Right lobe of liver (tissue), 6 donors: ENCODE results near the gene MED12. TPM values are rescaled to one million over a fixed set of nuclear protein-coding genes. Genes with fewer than 3 reads are reported as not detected.
A peak's percentile ranks its signal among the peaks of the same experiment; 100 is the strongest.

Experiments used
- ATAC-seq, 4 donors: fragments of 200-7000 bp; cut with Tn5 transposase; one replicate each; pipeline ENCODE4 v1.9.1; 2020; ENCODE audit warnings: mild to moderate bottlenecking in 4 of 4, moderate library complexity in 4 of 4
- DNase-seq, 3 donors: peaks; one replicate each; pipeline ENCODE4 v3.0.0-alpha.2; 2020
- H3K27ac ChIP-seq, 3 donors: fragments of 200-600 bp; one replicate each; pipeline ENCODE4 v1.8.0; 2022
- H3K27me3 ChIP-seq, 2 donors: fragments of 200-600 bp; one replicate each; pipeline ENCODE4 v1.8.0; 2022
- H3K36me3 ChIP-seq, 4 donors: fragments of 200-600 bp; sonication (generic) in 1 of 4; one replicate each; pipeline versions ENCODE4 v1.5.1 to v1.8.0; 2017 to 2022; ENCODE audit warnings: control low read depth in 1 of 4
- H3K4me1 ChIP-seq, 4 donors: fragments of 200-600 bp; sonication (generic) in 1 of 4; one replicate each; pipeline versions ENCODE4 v1.5.1 to v1.8.0; 2017 to 2022; ENCODE audit warnings: control low read depth in 1 of 4
- H3K4me3 ChIP-seq, 3 donors: fragments of 200-600 bp; one replicate each; pipeline ENCODE4 v1.8.0; 2022
- H3K9me3 ChIP-seq, 4 donors: fragments of 200-600 bp; sonication (generic) in 1 of 4; one replicate each; pipeline versions ENCODE4 v1.5.1 to v1.8.0; 2017 to 2022; ENCODE audit warnings: control low read depth in 1 of 4
- POLR2A ChIP-seq: fragments of 450-650 bp; IDR thresholded peaks from one replicate; pipeline ENCODE4 v1.6.1; 2017; ENCODE audit warnings: antibody characterized with exemption, mild to moderate bottlenecking
- WGBS: methylation state at CpG from one replicate; pipeline ENCODE4 v1.1.6; 2018; ENCODE audit warnings: low coverage, low lambda C conversion rate; ENCODE audit not compliant: insufficient coverage; ENCODE audit errors: missing lambda C conversion rate; 5-methylcytosine and 5-hydroxymethylcytosine counted together
- intact Hi-C, 2 donors: fragments of 100-400 bp; cut with DNase I; formaldehyde crosslinking; loops; one replicate each; pipeline versions ENCODE4 v1.11.2 to v1.14.1; 2022
- total RNA-seq, 6 experiments: library from RNA; depleted of rRNA in 2 of 6; stranded (reverse); fragments of >200 nt in 2 of 6; fragmentation: NEBNext Ultra II Directional in 3 of 6; extraction: Animal tissue kit (Norgen Biotek cat#: 25700) in 3 of 6; gene quantifications; one replicate each; pipeline versions ENCODE4 v1.1.0 to v1.2.4, GENCODE V29; 2016 to 2023
- TF ChIP-seq, protein P1 (sequence below), 4 donors: fragments of 200-600 bp in 3 of 4; fragments of 450-650 bp in 1 of 4; IDR thresholded peaks; one replicate each; pipeline versions ENCODE4 v1.5.1 to v1.8.0; 2016 to 2022; ENCODE audit warnings: antibody characterized with exemption in 4 of 4, mild to moderate bottlenecking in 2 of 4
- donor health status: DM: no; HTN: yes; CAD: no.
- donor health status: DM: no; HTN: no; CAD: no.
- donor health status: DM: no; HTN: no; CAD: no.
- donor health status: DM: no; HTN: yes; CAD: no.
- donor health status: DM: no; HTN: yes; CAD: no.

Gene MED12
- total RNA-seq, 6 experiments from 2014 or later: 7.8 to 16.3 (median 12.5) TPM

DNA sequence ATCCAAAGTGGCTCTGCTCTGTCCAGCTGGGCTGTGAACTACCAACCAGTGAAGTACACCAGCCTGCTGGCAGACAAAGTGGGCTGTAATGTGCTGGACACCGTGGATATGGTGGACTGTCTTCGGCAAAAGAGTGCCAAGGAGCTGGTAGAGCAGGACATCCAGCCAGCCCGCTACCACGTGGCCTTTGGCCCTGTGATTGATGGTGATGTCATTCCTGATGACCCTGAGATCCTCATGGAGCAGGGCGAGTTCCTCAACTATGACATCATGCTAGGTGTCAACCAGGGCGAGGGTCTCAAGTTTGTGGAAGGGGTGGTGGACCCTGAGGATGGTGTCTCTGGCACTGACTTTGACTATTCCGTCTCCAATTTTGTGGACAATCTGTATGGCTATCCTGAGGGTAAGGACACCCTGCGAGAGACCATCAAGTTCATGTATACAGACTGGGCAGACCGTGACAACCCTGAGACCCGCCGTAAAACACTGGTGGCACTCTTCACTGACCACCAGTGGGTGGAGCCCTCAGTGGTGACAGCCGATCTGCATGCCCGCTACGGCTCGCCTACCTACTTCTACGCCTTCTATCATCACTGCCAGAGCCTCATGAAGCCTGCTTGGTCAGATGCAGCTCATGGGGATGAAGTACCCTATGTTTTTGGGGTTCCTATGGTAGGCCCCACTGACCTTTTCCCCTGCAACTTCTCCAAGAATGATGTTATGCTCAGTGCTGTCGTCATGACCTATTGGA lies 48.8 kb downstream of the MED12 start:
- ATAC-seq: no peak
- H3K9me3 ChIP-seq: no peaks in the 10 kb centered on the region
- no peak for TF ChIP-seq POLR2A
- TF ChIP-seq, protein P1, sequence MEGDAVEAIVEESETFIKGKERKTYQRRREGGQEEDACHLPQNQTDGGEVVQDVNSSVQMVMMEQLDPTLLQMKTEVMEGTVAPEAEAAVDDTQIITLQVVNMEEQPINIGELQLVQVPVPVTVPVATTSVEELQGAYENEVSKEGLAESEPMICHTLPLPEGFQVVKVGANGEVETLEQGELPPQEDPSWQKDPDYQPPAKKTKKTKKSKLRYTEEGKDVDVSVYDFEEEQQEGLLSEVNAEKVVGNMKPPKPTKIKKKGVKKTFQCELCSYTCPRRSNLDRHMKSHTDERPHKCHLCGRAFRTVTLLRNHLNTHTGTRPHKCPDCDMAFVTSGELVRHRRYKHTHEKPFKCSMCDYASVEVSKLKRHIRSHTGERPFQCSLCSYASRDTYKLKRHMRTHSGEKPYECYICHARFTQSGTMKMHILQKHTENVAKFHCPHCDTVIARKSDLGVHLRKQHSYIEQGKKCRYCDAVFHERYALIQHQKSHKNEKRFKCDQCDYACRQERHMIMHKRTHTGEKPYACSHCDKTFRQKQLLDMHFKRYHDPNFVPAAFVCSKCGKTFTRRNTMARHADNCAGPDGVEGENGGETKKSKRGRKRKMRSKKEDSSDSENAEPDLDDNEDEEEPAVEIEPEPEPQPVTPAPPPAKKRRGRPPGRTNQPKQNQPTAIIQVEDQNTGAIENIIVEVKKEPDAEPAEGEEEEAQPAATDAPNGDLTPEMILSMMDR (IDR thresholded peaks at IDR 0.05): no peak
- H3K36me3 ChIP-seq: no peaks in the 10 kb centered on the region
- no peak for DNase-seq
- H3K27me3 ChIP-seq: no peaks in the 10 kb centered on the region
- no peak overlapping the region for H3K4me3 ChIP-seq
- H3K27ac ChIP-seq: no peak overlapping the region
- no peaks in the 10 kb centered on the region for H3K4me1 ChIP-seq
- intact Hi-C loops: no loop called here
- 78% methylated on average over 7 of the region's 17 CpGs for WGBS

DNA sequence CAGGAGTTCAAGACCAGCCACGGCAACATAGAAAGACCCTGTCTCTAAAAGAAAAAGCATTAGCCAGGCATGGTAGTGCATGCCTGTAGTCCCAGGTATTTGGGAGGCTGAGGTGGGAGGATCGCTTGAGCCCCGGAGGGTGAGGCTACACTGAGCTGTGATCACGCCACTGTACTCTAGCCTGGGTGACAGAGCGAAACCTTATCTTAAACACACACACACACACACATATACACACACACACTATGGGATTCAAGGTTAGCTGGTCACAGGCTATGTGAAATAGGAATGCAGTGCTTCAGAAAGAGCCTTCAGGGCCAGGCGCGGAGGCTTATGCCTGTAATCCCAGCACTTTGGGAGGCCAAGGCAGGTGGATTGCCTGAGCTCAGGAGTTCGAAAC lies 49.7 kb downstream of the MED12 start:
- Histone ChIP-seq H3K27me3 (no peaks in the 10 kb centered on the region), H3K9me3 (no peaks in the 10 kb centered on the region), H3K27ac (no peak overlapping the region), H3K4me3 (no peak overlapping the region), H3K4me1 (no peaks in the 10 kb centered on the region), H3K36me3 (no peaks in the 10 kb centered on the region)
- intact Hi-C loops: no loop called here
- 85% methylated on average over 5 of the region's 8 CpGs for WGBS
- DNase-seq (no peak), ATAC-seq (no peak)
- TF ChIP-seq, protein P1 (IDR thresholded peaks at IDR 0.05): no peak
- TF ChIP-seq POLR2A: no peak

DNA sequence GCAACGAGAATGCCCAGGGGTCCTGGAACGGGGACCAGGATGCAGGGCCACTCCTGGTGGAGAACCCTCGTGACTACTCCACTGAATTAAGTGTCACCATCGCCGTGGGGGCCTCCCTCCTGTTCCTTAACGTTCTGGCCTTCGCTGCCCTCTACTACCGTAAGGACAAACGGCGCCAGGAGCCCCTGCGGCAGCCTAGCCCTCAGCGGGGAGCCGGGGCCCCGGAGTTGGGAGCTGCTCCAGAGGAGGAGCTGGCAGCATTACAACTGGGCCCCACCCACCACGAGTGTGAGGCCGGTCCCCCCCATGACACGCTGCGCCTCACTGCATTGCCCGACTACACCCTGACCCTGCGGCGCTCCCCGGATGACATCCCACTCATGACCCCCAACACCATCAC lies 51.2 kb downstream of the MED12 start:
- Histone ChIP-seq H3K9me3 (no peaks in the 10 kb centered on the region), H3K4me3 (no peak overlapping the region), H3K27me3 (no peaks in the 10 kb centered on the region), H3K27ac (no peak overlapping the region), H3K4me1 (no peaks in the 10 kb centered on the region), H3K36me3 (no peaks in the 10 kb centered on the region)
- WGBS: 59% methylated on average over 2 of the region's 22 CpGs
- intact Hi-C loops: no loop called here
- DNase-seq: no peak
- ATAC-seq: peak in 1 of 4 donors; percentile 25
- TF ChIP-seq POLR2A: no peak
- TF ChIP-seq, protein P1 (IDR thresholded peaks at IDR 0.05): no peak

DNA sequence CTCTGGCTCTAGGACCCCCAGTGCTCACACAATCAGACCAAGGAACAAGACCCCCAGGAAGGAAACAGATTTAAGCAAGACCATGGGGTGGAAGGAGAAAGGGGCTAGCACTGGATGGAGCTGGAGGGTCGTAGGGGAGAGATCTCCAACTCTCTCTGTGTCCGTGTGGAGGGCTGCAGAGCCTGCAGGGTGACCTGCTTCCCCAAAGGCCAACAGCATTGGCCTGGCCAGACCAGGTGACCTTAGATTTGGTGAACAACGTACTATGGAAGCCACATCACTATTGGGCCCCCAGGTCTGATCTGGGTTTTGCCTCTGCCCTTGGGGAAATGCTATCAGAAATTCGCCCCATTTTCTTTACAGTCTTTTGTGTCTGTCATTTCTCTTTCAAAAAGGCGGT lies 52.3 kb downstream of the MED12 start:
- TF ChIP-seq POLR2A: no peak
- TF ChIP-seq, protein P1 (IDR thresholded peaks at IDR 0.05): no peak
- Histone ChIP-seq H3K36me3 (no peaks in the 10 kb centered on the region), H3K4me3 (no peak overlapping the region), H3K27me3 (no peaks in the 10 kb centered on the region), H3K4me1 (no peaks in the 10 kb centered on the region), H3K9me3 (no peaks in the 10 kb centered on the region), H3K27ac (no peak overlapping the region)
- intact Hi-C loops: loop anchor here in 1 of 2 donors (10.0 kb wide), 1 partner anchor 196 kb away; no protein-coding TSS in a partner anchor
- DNase-seq (no peak), ATAC-seq (no peak)
- 56% methylated on average over 4 of the region's 5 CpGs for WGBS
